Activated CD4-positive, alpha-beta T cell treated with anti-CD3 and anti-CD28 coated beads for 48 hours (primary cell): ENCODE measurements around the gene KCNMA1.

Source experiments
- DNase-seq: peaks from one replicate; pipeline ENCODE4 v3.0.0-alpha.2; 2020

The KCNMA1 gene

GRCh38 chr10:76839276-76839675 lies 798.3 kb downstream of the KCNMA1 start:
- DNase-seq = no peak

- DNase-seq = no peak
Measured at GRCh38 chr10:76830218-76830617, 807.4 kb downstream of the KCNMA1 start.

GRCh38 chr10:76829724-76830123 lies 807.9 kb downstream of the KCNMA1 start:
- no peak for DNase-seq
